LNCAP (cell line): ENCODE measurements around the gene G0S2.

Experiments used
- CTCF ChIP-seq: fragments of 450-650 bp; IDR thresholded peaks from 2 replicates; pipeline ENCODE4 v1.5.1; 2017; ENCODE audit warnings: mild to moderate bottlenecking

Gene G0S2, protein sequence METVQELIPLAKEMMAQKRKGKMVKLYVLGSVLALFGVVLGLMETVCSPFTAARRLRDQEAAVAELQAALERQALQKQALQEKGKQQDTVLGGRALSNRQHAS

DNA sequence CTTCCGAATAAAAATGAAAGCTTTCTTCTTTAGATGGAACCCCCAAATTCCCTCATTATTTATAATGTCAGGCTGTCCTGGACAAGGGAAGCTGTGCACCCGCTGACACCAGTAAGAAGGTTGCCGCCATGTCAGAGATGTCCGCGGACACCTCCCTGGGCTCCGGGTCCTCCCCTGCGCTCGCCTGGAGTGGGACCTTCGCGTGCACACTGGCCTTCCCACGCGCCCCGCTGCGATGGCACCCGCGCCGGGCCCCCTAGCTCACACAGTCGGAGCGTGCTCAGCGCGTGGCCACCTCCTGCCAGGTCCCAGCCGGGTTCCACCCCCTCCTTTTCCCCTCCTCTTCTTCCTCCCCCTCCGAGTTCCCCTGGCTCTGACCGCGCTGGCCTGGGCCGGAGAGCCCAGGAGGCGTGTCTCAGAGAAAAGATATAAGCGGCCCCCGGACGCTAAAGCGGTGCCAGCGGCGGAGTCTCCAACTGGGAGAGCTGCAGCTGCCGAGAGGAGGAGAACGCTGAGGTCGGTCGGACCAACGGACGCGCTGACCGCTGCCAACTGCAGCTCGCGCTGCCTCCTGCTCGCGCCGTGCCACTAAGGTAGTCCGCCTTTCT, at the start of gene G0S2:
TSS of gene G0S2 (plus strand) at position 456 of the 608 bp plus-strand sequence. CDS start 273 bp downstream, outside the sequence.
- TF ChIP-seq CTCF, result no peak

DNA sequence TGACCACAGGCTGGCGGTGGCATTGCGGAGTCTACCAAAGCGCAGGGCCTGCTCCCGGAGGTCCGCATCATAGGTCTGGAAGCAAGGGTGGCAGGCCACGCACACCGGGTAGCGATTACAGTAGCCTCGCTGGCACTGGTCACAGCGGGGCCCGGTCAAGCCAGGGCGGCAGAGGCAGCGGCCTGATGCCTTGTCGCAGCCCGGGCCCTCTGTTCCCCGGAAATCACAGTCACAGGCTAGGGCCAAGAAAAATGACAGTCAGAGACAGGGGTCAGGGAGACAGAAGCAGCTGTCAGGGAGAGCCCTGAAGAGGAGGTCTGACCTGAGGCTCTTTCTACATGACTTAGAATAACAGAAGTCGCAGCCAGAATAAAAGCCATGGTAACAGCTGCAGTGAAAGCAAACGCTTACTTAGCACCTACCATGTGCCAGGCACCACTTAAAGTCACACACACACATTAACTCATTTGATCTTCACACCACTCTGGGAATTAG, 49.4 kb upstream of the G0S2 start:
- TF ChIP-seq CTCF, result no peak

DNA sequence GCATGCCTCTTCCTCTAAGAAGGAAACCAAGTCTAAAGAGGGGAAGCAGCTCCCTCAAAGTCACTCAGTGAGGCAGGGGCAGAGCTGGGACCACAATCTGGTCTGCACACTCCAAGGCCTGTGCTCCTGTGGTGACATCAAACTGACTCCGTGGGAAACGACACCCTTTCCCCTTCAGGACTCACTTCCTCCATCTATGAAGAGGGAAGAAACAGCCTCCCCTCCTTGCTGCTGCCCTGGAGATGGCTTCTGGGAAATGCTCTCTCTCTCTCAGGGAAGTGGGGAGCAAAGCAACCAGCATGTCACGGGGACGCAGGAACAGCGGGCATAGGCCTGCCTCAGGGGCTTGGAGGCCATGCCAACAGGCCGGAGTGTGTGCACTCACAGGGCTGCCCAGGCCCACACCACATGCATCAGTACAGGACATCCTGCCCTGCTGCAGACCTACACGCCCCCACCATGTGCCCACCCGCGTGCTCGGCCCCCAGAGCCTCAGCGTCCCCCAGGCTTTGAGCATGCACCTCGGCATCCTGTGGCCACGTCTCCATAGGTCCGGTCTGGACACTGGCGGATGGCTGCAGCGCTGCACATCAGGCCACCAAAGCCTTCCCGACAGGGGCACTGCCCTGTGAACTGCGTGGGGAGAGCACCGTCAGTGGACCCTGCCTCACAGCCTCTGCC, 48.7 kb upstream of the G0S2 start:
- no peak for TF ChIP-seq CTCF

- no peak for TF ChIP-seq CTCF
These were observed 48.0 kb upstream of the G0S2 start for GRCh38 chr1:209627027-209627731.

- TF ChIP-seq CTCF, result peak; percentile 100
These were observed 47.4 kb upstream of the G0S2 start for GRCh38 chr1:209627732-209628196.

DNA sequence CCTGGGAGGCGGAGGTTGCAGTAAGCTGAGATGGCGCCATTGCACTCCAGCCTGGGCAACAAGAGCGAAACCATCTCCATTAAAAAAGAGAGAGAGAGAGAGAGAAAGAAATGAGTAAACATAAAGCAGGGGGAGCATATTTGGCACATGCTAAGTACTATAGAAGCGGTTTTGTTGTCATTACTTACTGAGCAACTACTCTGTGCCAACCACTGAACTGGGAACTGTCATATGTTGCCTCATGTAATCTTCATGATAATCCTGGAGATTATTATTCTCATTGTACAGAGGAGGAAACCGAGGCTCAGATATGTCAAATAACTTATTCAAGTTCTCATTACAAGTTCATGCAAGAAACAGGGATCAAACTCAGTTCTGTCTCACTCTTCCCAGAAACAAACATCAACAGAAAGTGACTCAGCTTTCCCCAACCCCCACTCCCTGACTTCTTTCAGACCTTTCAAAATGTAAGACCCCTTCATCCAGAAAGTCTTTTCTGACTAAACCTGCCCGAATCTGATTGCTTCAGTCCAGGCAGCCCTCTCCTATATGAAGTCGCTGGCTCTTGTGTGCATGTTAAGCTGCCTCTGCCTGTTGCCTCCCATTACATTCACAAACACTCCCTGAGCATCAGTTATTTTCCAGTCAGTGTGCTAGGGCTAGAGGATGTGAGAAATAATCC, 46.5 kb upstream of the G0S2 start:
- no peak for TF ChIP-seq CTCF
